Measurements from ENCODE around the gene CAPN8. TPM values are rescaled to one million over a fixed set of nuclear protein-coding genes. Genes with fewer than 3 reads are reported as not detected.
"Not testable (repeated sequence)": the region's sequence is repeated elsewhere in the genome, so short reads cannot be mapped to it uniquely, and the experiment has no call there.

The CAPN8 gene
- total and polyA plus RNA-seq, 8 donors, result 0.57 to 87.9 (median 1.3) TPM

DNA sequence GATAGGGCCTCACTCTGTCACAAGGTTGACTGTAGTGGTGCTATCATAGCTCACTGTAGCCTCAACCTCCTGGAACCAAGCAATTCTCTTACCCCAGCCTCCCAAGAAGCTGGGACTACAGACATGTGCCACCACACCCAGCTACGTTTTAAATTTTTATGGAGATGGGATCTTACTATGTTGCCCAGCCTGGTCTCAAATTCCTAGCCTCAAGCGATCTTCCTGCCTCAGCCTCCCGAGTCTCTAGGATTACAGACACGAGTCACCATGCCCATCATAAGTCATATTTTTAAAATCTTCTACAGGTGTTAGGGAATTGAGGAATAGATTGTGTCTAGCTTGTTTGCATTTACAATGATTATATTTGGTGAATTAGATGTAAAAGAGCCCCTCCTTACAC, 145.3 kb downstream of the CAPN8 start:
- intact Hi-C loops (cut with DNase I), result no loop called here
- H3K36me3 ChIP-seq, result no peaks in the 10 kb centered on the region
- no peak for TF ChIP-seq CTCF (IDR thresholded peaks at IDR 0.05)
- H3K9me3 ChIP-seq, result no peaks in the 10 kb centered on the region
- ATAC-seq, result no peak
- no peaks in the 10 kb centered on the region for H3K27me3 ChIP-seq
- H3K4me3 ChIP-seq, result no peak overlapping the region
- H3K27ac ChIP-seq, result no peak overlapping the region
- DNase-seq, result no peak
- no peaks in the 10 kb centered on the region for H3K4me1 ChIP-seq

GRCh38 chr1:223519116-223519515, 146.4 kb downstream of the CAPN8 start:
- intact Hi-C loops (cut with DNase I), result no loop called here
- Histone ChIP-seq H3K9me3 (no peaks in the 10 kb centered on the region), H3K27ac (no peak overlapping the region), H3K4me3 (no peak overlapping the region), H3K27me3 (peaks cover 0 to 4% of the 10 kb centered on the region in 2 donors), H3K36me3 (no peaks in the 10 kb centered on the region), H3K4me1 (no peaks in the 10 kb centered on the region)
- TF ChIP-seq CTCF (IDR thresholded peaks at IDR 0.05), result no peak
- no peak for ATAC-seq
- no peak for DNase-seq

DNA sequence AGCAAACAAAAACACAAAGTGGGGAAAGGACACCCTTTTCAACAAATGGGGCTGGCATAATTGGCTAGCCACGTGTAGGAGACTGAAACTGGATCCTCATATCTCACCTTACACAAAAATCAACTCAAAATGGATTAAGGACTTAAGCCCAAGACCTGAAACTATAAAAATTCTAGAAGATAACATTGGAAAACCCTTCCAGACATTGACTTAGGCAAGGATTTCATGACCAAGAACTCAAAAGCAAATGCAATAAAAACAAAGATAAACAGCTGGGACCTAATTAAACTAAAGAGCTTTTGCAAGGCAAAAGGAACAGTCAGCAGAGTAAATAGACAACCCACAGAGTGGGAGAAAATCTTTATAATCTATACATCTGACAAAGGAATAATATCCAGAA, 146.9 kb downstream of the CAPN8 start:
- H3K9me3 ChIP-seq; H3K27ac ChIP-seq; H3K27me3 ChIP-seq; ATAC-seq; DNase-seq; H3K4me1 ChIP-seq; H3K36me3 ChIP-seq; H3K4me3 ChIP-seq; intact Hi-C loops (cut with DNase I): not testable (repeated sequence)

GRCh38 chr1:223515926-223516325, 149.6 kb downstream of the CAPN8 start:
- intact Hi-C loops (cut with DNase I), result no loop called here
- peaks cover 0 to 6% of the 10 kb centered on the region in 2 donors for H3K27me3 ChIP-seq
- DNase-seq (peak in 1 of 4 donors; percentile 66), ATAC-seq (no peak)
- no peaks in the 10 kb centered on the region for H3K36me3 ChIP-seq
- no peaks in the 10 kb centered on the region for H3K4me1 ChIP-seq
- no peak for TF ChIP-seq CTCF (IDR thresholded peaks at IDR 0.05)
- H3K27ac ChIP-seq, result no peak overlapping the region
- H3K9me3 ChIP-seq, result no peaks in the 10 kb centered on the region
- no peak overlapping the region for H3K4me3 ChIP-seq

- DNase-seq (no peak), ATAC-seq (no peak)
- H3K36me3 ChIP-seq, result no peaks in the 10 kb centered on the region
- no peak for TF ChIP-seq CTCF (IDR thresholded peaks at IDR 0.05)
- H3K9me3 ChIP-seq, result peaks cover 0 to 5% of the 10 kb centered on the region in 2 donors
- intact Hi-C loops (cut with DNase I), result no loop called here
- H3K4me1 ChIP-seq, result no peaks in the 10 kb centered on the region
- H3K27ac ChIP-seq, result no peak overlapping the region
- peaks cover 0 to 6% of the 10 kb centered on the region in 2 donors for H3K27me3 ChIP-seq
- H3K4me3 ChIP-seq, result no peak overlapping the region
These were observed 150.1 kb downstream of the CAPN8 start for GRCh38 chr1:223515421-223515820.

GRCh38 chr1:223514644-223515043, 150.9 kb downstream of the CAPN8 start:
- H3K4me1 ChIP-seq, result no peaks in the 10 kb centered on the region
- peaks cover 0 to 7% of the 10 kb centered on the region in 2 donors for H3K9me3 ChIP-seq
- no peak for TF ChIP-seq CTCF (IDR thresholded peaks at IDR 0.05)
- ATAC-seq, result no peak
- intact Hi-C loops (cut with DNase I), result no loop called here
- no peak overlapping the region for H3K27ac ChIP-seq
- peaks cover 0 to 6% of the 10 kb centered on the region in 2 donors for H3K27me3 ChIP-seq
- H3K4me3 ChIP-seq, result no peak overlapping the region
- DNase-seq, result no peak
- no peaks in the 10 kb centered on the region for H3K36me3 ChIP-seq

Measured in left lung (tissue), 10 donors.